GM23338 (cell line): ENCODE results near the gene CMYA5. TPM values are rescaled to one million over a fixed set of nuclear protein-coding genes. Genes with fewer than 3 reads are reported as not detected.

ENCODE experiments used
- ATAC-seq: fragments of 200-7000 bp; cut with Tn5 transposase; 3 replicates; pipeline ENCODE4 v1.9.1; 2020
- DNase-seq: peaks from one replicate; pipeline ENCODE4 v3.0.0-alpha.2; 2015; ENCODE audit warnings: low spot score
- H2AFZ ChIP-seq: fragments of 200-600 bp; sonication (generic); 2 replicates; pipeline ENCODE4 v1.8.0; 2016; ENCODE audit warnings: antibody characterized with exemption, mild to moderate bottlenecking, moderate library complexity
- H3F3A ChIP-seq: fragments of 200-600 bp; sonication (generic); replicated peaks from 2 replicates; pipeline ENCODE4 v1.8.0; 2017; ENCODE audit warnings: antibody characterized with exemption, mixed run types, low read depth
- H3K27ac ChIP-seq: fragments of 200-600 bp; sonication (generic); 2 replicates; pipeline ENCODE4 v1.6.1; 2016; ENCODE audit warnings: low read depth
- H3K27me3 ChIP-seq: fragments of 200-600 bp; sonication (generic); 2 replicates; pipeline ENCODE4 v1.8.0; 2016; ENCODE audit warnings: mild to moderate bottlenecking, mixed run types, moderate library complexity; ENCODE audit not compliant: insufficient read depth
- H3K36me3 ChIP-seq: fragments of 200-600 bp; sonication (generic); 2 replicates; pipeline ENCODE4 v1.8.0; 2016; ENCODE audit warnings: mild to moderate bottlenecking; ENCODE audit not compliant: insufficient read depth
- H3K4me1 ChIP-seq: fragments of 200-600 bp; sonication (generic); 2 replicates; pipeline ENCODE4 v1.8.0; 2016; ENCODE audit warnings: mild to moderate bottlenecking, moderate library complexity; ENCODE audit not compliant: insufficient read depth
- H3K4me2 ChIP-seq: fragments of 200-600 bp; sonication (generic); 2 replicates; pipeline ENCODE4 v1.7.1; 2017; ENCODE audit warnings: mixed run types
- H3K4me3 ChIP-seq: fragments of 200-600 bp; sonication (generic); 2 replicates; pipeline ENCODE4 v1.6.1; 2016; ENCODE audit warnings: mixed run types
- H3K79me2 ChIP-seq: fragments of 200-600 bp; sonication (generic); replicated peaks from 2 replicates; pipeline ENCODE4 v1.8.0; 2017; ENCODE audit warnings: mild to moderate bottlenecking; ENCODE audit not compliant: insufficient read depth
- H3K9me2 ChIP-seq: fragments of 200-600 bp; sonication (generic); 2 replicates; pipeline ENCODE4 v1.8.0; 2017; ENCODE audit not compliant: insufficient read depth
- H4K20me1 ChIP-seq: fragments of 200-600 bp; sonication (generic); replicated peaks from 2 replicates; pipeline ENCODE4 v1.8.0; 2017; ENCODE audit warnings: mild to moderate bottlenecking; ENCODE audit not compliant: insufficient read depth
- H3K27ac Mint-ChIP-seq: 2 replicates; pipeline ENCODE4 v1.8.0; 2020; ENCODE audit warnings: inconsistent platforms, mild to moderate bottlenecking, moderate library complexity, mixed read lengths
- H3K27me3 Mint-ChIP-seq: 3 replicates; pipeline ENCODE4 v1.8.0; 2022; ENCODE audit warnings: low read depth, mild to moderate bottlenecking, moderate library complexity, mixed read lengths, inconsistent platforms; ENCODE audit not compliant: insufficient read depth, poor library complexity
- H3K36me3 Mint-ChIP-seq: 3 replicates; pipeline ENCODE4 v1.8.0; 2021; ENCODE audit warnings: low read depth, mild to moderate bottlenecking, inconsistent platforms, moderate library complexity, mixed read lengths
- H3K4me1 Mint-ChIP-seq: 3 replicates; pipeline ENCODE4 v1.8.0; 2020; ENCODE audit warnings: mild to moderate bottlenecking, inconsistent platforms, mixed read lengths
- H3K4me3 Mint-ChIP-seq: 3 replicates; pipeline ENCODE4 v1.8.0; 2021; ENCODE audit warnings: moderate library complexity, mild to moderate bottlenecking, inconsistent platforms, mixed read lengths
- H3K9me3 Mint-ChIP-seq: 3 replicates; pipeline ENCODE4 v1.8.0; 2020; ENCODE audit warnings: moderate library complexity, mild to moderate bottlenecking, inconsistent platforms, mixed read lengths
- CREB1 ChIP-seq: fragments of 250-450 bp; sonication (Bioruptor Pico); IDR thresholded peaks from 2 replicates; pipeline ENCODE4 v1.5.0; 2020; ENCODE audit warnings: low read depth, mild to moderate bottlenecking, moderate library complexity
- EZH2 ChIP-seq: fragments of 200-600 bp; sonication (generic); IDR thresholded peaks from one replicate; pipeline ENCODE4 v1.8.0; 2017; ENCODE audit warnings: antibody characterized with exemption, mild to moderate bottlenecking, low read depth; ENCODE audit not compliant: unreplicated experiment
- EZH2phosphoT487 ChIP-seq: fragments of 200-600 bp; sonication (generic); IDR thresholded peaks from one replicate; pipeline ENCODE4 v1.8.1; 2018; ENCODE audit warnings: antibody characterized with exemption; ENCODE audit not compliant: unreplicated experiment
- JUNB ChIP-seq: IDR thresholded peaks from one replicate; pipeline ENCODE4 v1.6.1; 2016; ENCODE audit warnings: antibody characterized with exemption; ENCODE audit not compliant: unreplicated experiment
- NANOG ChIP-seq: IDR thresholded peaks from 2 replicates; pipeline ENCODE4 v1.6.1; 2016; ENCODE audit warnings: antibody characterized with exemption, borderline replicate concordance
- POLR2AphosphoS5 ChIP-seq: IDR thresholded peaks from 2 replicates; pipeline ENCODE4 v1.6.1; 2016; ENCODE audit warnings: antibody characterized with exemption, low read depth
- STAT1 ChIP-seq: IDR thresholded peaks from one replicate; pipeline ENCODE4 v1.6.1; 2016; ENCODE audit warnings: antibody characterized with exemption; ENCODE audit not compliant: unreplicated experiment
- ZNF114 ChIP-seq: fragments of 250-450 bp; sonication (Bioruptor Pico); IDR thresholded peaks from 2 replicates; pipeline ENCODE4 v1.5.0; 2020; ENCODE audit warnings: mild to moderate bottlenecking, moderate library complexity
- ZNF331 ChIP-seq: fragments of 250-450 bp; sonication (Bioruptor Pico); IDR thresholded peaks from 2 replicates; pipeline ENCODE4 v1.5.0; 2020; ENCODE audit warnings: low read depth, mild to moderate bottlenecking, moderate library complexity
- polyA plus RNA-seq: library from polyadenylated mRNA; unstranded; fragments of >200 nt; fragmentation: Nextera tagmentation; extraction: Ambion mirVana; gene quantifications from 2 replicates; pipeline ENCODE4 v1.2.1, GENCODE V29; 2016
- total RNA-seq: library from RNA; depleted of rRNA; stranded (reverse); fragments of >200 nt; shearing (Covaris generic); gene quantifications from 2 replicates; pipeline ENCODE4 v1.2.3, GENCODE V29; 2014
- TF ChIP-seq, protein P1 (sequence below): IDR thresholded peaks from one replicate; pipeline ENCODE4 v1.6.1; 2018; ENCODE audit warnings: antibody characterized with exemption; ENCODE audit not compliant: unreplicated experiment
- TF ChIP-seq, protein P2 (sequence below): fragments of 250-450 bp; sonication (Bioruptor Pico); IDR thresholded peaks from 2 replicates; pipeline ENCODE4 v1.5.0; 2020; ENCODE audit warnings: mild to moderate bottlenecking, moderate library complexity
- TF ChIP-seq, protein P3 (sequence below), 2 experiments: fragments of 200-600 bp in 1 of 2; sonication (generic) in 1 of 2; conservative IDR thresholded peaks; 2 replicates each; pipeline versions ENCODE4 v1.5.1 to v1.6.1; 2016 to 2017; ENCODE audit warnings: antibody characterized with exemption in 2 of 2, low read depth in 2 of 2, mild to moderate bottlenecking in 2 of 2, moderate library complexity in 1 of 2
- TF ChIP-seq, protein P4 (sequence below): IDR thresholded peaks from 2 replicates; pipeline ENCODE4 v1.6.1; 2016; ENCODE audit warnings: antibody characterized with exemption

CMYA5 gene
- total and polyA plus RNA-seq, 2 experiments from 2014 or later: 0.45 to 0.49 TPM

DNA sequence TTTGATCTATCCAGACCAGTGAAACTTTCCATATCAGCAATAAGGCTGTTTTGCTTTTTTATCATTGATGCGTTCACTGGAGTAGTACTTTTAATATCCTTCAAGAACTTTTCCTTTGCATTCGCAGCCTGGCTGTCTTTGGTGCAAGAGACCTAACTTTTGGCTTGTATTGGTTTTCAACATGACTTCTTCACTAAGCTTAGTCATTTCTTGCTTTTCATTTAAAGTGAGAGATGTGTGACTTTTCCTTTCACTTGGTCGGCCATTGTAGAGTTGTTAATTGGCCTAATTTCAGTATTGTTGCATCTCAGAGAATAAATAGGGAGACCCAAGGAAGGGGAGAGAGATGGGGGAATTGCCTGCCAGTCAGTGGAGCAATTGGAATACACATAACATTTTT lies 26.4 kb upstream of the CMYA5 start:
- H3K27me3 Mint-ChIP-seq: no peaks in the 10 kb centered on the region
- no peak overlapping the region for H3K27ac Mint-ChIP-seq
- Histone ChIP-seq H3K36me3 (peaks cover 6% of the 10 kb centered on the region; the same call in 1 of the 2 replicates), H3K4me1 (no peaks in the 10 kb centered on the region), H2AFZ (no peak overlapping the region), H3K4me2 (no peak overlapping the region), H3F3A (no peaks in the 10 kb centered on the region), H3K79me2 (no peaks in the 10 kb centered on the region), H3K27me3 (no peaks in the 10 kb centered on the region), H4K20me1 (no peaks in the 10 kb centered on the region; the same call in 1 of the 2 replicates), H3K9me2 (no peaks in the 10 kb centered on the region), H3K27ac (no peak overlapping the region), H3K4me3 (no peak overlapping the region)
- no peak overlapping the region for H3K4me3 Mint-ChIP-seq
- H3K9me3 Mint-ChIP-seq: no peaks in the 10 kb centered on the region
- DNase-seq (no peak), ATAC-seq (no peak)
- TF ChIP-seq CREB1 (CRISPR knock-in tag) (no peak), STAT1 (no peak), EZH2phosphoT487 (no peak), EZH2 (no peak), JUNB (no peak), ZNF331 (CRISPR knock-in tag) (no peak), NANOG (no peak), POLR2AphosphoS5 (no peak), ZNF114 (CRISPR knock-in tag) (no peak)
- TF ChIP-seq, protein P1, sequence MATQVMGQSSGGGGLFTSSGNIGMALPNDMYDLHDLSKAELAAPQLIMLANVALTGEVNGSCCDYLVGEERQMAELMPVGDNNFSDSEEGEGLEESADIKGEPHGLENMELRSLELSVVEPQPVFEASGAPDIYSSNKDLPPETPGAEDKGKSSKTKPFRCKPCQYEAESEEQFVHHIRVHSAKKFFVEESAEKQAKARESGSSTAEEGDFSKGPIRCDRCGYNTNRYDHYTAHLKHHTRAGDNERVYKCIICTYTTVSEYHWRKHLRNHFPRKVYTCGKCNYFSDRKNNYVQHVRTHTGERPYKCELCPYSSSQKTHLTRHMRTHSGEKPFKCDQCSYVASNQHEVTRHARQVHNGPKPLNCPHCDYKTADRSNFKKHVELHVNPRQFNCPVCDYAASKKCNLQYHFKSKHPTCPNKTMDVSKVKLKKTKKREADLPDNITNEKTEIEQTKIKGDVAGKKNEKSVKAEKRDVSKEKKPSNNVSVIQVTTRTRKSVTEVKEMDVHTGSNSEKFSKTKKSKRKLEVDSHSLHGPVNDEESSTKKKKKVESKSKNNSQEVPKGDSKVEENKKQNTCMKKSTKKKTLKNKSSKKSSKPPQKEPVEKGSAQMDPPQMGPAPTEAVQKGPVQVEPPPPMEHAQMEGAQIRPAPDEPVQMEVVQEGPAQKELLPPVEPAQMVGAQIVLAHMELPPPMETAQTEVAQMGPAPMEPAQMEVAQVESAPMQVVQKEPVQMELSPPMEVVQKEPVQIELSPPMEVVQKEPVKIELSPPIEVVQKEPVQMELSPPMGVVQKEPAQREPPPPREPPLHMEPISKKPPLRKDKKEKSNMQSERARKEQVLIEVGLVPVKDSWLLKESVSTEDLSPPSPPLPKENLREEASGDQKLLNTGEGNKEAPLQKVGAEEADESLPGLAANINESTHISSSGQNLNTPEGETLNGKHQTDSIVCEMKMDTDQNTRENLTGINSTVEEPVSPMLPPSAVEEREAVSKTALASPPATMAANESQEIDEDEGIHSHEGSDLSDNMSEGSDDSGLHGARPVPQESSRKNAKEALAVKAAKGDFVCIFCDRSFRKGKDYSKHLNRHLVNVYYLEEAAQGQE: no peak
- TF ChIP-seq, protein P2, sequence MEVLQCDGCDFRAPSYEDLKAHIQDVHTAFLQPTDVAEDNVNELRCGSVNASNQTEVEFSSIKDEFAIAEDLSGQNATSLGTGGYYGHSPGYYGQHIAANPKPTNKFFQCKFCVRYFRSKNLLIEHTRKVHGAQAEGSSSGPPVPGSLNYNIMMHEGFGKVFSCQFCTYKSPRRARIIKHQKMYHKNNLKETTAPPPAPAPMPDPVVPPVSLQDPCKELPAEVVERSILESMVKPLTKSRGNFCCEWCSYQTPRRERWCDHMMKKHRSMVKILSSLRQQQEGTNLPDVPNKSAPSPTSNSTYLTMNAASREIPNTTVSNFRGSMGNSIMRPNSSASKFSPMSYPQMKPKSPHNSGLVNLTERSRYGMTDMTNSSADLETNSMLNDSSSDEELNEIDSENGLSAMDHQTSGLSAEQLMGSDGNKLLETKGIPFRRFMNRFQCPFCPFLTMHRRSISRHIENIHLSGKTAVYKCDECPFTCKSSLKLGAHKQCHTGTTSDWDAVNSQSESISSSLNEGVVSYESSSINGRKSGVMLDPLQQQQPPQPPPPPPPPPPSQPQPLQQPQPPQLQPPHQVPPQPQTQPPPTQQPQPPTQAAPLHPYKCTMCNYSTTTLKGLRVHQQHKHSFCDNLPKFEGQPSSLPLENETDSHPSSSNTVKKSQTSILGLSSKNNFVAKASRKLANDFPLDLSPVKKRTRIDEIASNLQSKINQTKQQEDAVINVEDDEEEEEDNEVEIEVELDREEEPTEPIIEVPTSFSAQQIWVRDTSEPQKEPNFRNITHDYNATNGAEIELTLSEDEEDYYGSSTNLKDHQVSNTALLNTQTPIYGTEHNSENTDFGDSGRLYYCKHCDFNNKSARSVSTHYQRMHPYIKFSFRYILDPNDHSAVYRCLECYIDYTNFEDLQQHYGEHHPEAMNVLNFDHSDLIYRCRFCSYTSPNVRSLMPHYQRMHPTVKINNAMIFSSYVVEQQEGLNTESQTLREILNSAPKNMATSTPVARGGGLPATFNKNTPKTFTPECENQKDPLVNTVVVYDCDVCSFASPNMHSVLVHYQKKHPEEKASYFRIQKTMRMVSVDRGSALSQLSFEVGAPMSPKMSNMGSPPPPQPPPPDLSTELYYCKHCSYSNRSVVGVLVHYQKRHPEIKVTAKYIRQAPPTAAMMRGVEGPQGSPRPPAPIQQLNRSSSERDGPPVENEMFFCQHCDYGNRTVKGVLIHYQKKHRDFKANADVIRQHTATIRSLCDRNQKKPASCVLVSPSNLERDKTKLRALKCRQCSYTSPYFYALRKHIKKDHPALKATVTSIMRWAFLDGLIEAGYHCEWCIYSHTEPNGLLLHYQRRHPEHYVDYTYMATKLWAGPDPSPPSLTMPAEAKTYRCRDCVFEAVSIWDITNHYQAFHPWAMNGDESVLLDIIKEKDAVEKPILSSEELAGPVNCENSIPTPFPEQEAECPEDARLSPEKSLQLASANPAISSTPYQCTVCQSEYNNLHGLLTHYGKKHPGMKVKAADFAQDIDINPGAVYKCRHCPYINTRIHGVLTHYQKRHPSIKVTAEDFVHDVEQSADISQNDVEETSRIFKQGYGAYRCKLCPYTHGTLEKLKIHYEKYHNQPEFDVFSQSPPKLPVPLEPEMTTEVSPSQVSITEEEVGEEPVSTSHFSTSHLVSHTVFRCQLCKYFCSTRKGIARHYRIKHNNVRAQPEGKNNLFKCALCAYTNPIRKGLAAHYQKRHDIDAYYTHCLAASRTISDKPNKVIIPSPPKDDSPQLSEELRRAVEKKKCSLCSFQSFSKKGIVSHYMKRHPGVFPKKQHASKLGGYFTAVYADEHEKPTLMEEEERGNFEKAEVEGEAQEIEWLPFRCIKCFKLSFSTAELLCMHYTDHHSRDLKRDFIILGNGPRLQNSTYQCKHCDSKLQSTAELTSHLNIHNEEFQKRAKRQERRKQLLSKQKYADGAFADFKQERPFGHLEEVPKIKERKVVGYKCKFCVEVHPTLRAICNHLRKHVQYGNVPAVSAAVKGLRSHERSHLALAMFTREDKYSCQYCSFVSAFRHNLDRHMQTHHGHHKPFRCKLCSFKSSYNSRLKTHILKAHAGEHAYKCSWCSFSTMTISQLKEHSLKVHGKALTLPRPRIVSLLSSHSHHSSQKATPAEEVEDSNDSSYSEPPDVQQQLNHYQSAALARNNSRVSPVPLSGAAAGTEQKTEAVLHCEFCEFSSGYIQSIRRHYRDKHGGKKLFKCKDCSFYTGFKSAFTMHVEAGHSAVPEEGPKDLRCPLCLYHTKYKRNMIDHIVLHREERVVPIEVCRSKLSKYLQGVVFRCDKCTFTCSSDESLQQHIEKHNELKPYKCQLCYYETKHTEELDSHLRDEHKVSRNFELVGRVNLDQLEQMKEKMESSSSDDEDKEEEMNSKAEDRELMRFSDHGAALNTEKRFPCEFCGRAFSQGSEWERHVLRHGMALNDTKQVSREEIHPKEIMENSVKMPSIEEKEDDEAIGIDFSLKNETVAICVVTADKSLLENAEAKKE: no peak
- TF ChIP-seq, protein P3, sequence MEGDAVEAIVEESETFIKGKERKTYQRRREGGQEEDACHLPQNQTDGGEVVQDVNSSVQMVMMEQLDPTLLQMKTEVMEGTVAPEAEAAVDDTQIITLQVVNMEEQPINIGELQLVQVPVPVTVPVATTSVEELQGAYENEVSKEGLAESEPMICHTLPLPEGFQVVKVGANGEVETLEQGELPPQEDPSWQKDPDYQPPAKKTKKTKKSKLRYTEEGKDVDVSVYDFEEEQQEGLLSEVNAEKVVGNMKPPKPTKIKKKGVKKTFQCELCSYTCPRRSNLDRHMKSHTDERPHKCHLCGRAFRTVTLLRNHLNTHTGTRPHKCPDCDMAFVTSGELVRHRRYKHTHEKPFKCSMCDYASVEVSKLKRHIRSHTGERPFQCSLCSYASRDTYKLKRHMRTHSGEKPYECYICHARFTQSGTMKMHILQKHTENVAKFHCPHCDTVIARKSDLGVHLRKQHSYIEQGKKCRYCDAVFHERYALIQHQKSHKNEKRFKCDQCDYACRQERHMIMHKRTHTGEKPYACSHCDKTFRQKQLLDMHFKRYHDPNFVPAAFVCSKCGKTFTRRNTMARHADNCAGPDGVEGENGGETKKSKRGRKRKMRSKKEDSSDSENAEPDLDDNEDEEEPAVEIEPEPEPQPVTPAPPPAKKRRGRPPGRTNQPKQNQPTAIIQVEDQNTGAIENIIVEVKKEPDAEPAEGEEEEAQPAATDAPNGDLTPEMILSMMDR (conservative IDR thresholded peaks at IDR 0.05; ENCODE audit: low read depth in 2 of 2): no peak
- TF ChIP-seq, protein P4, sequence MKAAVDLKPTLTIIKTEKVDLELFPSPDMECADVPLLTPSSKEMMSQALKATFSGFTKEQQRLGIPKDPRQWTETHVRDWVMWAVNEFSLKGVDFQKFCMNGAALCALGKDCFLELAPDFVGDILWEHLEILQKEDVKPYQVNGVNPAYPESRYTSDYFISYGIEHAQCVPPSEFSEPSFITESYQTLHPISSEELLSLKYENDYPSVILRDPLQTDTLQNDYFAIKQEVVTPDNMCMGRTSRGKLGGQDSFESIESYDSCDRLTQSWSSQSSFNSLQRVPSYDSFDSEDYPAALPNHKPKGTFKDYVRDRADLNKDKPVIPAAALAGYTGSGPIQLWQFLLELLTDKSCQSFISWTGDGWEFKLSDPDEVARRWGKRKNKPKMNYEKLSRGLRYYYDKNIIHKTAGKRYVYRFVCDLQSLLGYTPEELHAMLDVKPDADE: no peak
- no peaks in the 10 kb centered on the region for H3K4me1 Mint-ChIP-seq
- peaks cover 23% of the 10 kb centered on the region; the same call in 2 of the 3 replicates for H3K36me3 Mint-ChIP-seq
